Measurements from ENCODE around the gene SLC8A2.

The SLC8A2 gene

DNA sequence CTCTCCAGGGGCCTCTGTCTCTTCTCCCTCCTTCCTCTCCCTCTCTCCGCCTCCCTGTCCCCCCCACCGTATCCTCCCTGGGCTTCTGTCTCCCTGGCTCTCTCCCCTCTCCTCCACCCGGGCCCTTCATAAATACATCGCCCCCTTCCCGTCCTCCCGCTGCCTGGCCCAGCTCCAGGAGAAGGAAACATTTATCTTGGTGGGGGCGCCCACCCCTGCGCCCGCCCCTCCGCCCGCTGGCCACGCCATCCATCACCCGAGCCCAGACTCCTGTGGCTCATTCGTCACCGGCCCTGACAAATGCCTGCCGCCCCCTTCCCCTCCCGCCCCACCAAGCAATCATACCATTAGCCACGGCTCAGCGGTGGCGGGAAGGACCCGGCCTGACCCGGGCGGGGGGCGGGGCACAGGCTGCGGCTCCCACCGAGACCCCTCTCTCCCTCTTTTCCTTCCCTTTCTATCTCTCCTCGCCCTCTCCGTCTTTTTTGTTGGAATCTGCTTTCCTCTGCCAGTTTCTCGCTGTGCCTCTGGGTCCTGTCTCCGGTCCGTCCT, 49.8 kb downstream of the SLC8A2 start:
- DNase-seq (ENCODE audit: low read depth): no peak
- H3K4me3 ChIP-seq (replicated peaks; ENCODE audit: low read depth, low read length): no peak overlapping the region
- TF ChIP-seq, protein P1, sequence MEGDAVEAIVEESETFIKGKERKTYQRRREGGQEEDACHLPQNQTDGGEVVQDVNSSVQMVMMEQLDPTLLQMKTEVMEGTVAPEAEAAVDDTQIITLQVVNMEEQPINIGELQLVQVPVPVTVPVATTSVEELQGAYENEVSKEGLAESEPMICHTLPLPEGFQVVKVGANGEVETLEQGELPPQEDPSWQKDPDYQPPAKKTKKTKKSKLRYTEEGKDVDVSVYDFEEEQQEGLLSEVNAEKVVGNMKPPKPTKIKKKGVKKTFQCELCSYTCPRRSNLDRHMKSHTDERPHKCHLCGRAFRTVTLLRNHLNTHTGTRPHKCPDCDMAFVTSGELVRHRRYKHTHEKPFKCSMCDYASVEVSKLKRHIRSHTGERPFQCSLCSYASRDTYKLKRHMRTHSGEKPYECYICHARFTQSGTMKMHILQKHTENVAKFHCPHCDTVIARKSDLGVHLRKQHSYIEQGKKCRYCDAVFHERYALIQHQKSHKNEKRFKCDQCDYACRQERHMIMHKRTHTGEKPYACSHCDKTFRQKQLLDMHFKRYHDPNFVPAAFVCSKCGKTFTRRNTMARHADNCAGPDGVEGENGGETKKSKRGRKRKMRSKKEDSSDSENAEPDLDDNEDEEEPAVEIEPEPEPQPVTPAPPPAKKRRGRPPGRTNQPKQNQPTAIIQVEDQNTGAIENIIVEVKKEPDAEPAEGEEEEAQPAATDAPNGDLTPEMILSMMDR (IDR thresholded peaks at IDR 0.05; ENCODE audit: low read length, missing control alignments): no peak

DNA sequence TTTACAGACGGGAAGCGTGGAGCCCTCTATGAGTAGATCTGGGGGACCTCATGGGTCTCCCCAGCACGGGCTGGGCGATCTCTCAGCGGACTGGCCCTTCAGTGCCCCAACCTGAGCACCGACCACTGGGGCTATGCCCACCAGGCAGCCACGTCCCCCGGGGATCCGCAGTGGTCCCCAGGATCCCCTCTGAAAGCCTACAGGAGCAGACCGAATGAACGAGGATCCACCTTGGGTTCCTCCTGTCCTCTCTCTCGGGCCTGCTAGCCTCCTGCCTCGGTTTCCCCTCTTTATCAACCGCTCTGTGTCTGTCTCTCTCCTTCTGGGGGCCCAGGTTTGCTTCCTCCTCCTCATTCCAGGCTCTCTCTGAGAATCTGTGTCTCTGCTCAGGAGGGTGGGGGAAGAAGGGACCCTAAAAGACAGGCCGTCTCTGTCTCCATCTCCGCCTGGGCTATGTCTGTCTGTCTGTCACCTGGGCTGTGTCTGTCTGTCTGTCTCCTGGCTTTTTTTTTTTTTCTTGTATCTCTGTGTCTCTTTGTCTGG, 50.4 kb downstream of the SLC8A2 start:
- no peak overlapping the region for H3K4me3 ChIP-seq (replicated peaks; ENCODE audit: low read depth, low read length)
- TF ChIP-seq, protein P1 (IDR thresholded peaks at IDR 0.05; ENCODE audit: low read length, missing control alignments): no peak
- no peak for DNase-seq (ENCODE audit: low read depth)

DNA sequence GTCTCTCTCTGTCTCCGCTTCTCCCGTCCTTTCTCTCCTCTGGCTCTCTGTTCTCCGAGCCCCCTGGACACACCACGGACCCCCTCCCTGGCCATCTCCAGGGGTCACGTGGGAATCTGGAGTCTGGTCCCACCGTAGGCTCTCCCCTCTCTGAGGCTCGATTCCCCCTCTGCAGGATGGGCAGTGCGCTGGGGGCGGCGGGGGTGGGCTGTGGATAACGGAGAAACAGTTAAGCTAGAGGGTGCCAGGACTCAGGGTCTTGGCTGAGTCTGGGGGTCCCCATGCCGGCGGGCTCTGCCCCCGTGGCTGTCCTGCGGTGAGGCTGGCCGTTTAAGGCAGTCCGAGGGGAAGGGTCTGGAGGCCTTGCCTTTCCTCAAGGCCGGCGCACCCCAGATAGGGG, 51.9 kb downstream of the SLC8A2 start:
- TF ChIP-seq, protein P1 (IDR thresholded peaks at IDR 0.05; ENCODE audit: low read length, missing control alignments): no peak
- H3K4me3 ChIP-seq (replicated peaks; ENCODE audit: low read depth, low read length): no peak overlapping the region
- no peak for DNase-seq (ENCODE audit: low read depth)

DNA sequence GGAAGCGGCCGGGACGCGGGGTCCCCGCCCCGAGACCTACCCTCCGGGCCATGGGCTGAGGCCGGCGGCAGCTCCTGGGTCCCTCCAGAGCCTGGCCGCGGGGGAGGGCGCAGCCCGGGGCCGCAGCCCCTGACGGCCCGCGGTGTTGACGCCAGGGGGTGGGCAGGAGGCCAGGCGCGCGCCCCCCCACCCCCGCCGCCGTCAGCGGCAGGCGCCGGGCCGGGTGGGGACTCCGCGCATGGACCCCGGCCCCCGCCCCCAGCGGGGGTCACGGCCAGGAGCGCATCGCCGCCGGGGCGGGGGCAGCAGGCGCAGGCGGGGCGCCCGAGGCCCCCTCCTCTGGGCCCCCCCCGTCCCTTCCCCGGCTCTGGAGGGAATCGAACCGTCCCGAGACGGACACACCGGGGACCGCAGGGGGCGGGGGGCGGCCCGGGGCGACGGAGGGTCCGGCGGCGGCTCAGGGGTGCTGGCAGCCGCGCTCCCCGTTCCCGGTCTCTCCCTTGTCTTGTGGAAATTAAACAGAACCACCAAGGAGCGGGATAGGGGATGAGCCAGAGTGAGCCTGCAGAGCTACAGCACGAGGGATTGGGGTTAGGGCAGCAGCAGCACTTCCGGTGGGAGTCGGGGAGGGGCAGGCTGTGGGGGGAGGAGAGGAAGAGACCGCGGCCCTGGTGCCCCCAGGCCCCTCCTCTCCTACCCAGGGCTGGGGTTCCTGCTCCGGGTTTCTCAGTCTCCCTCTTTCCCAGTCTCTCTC, 52.5 kb downstream of the SLC8A2 start, which contains the start of gene MEIS3:
Gene MEIS3 (minus strand): TSS at position 498 of the 754 bp plus-strand sequence. CDS start 446 bp downstream, at position 52.
- no peak for DNase-seq (ENCODE audit: low read depth)
- peak within 1 kb of the TSS; percentile 45 for H3K4me3 ChIP-seq (replicated peaks; ENCODE audit: low read depth, low read length)
- TF ChIP-seq, protein P1 (IDR thresholded peaks at IDR 0.05; ENCODE audit: low read length, missing control alignments): no peak

DNA sequence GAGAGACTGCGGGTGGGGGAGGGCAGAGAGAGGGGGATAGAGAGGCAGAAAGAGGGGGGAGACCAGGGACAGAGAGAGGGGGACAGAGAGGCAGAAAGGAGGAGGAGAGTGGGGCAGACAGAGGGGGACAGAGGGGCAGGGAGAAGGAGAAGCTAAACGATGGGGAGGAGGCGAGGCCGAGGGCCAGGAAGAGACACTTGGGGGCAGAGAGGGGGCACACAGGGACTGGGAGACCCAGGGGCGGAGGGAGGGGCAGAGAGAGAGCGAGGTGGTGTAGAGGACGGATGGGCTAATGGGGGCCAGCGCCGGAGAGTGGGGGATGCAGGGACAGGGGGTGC, 53.0 kb downstream of the SLC8A2 start:
- peak overlapping the region; percentile 45 for H3K4me3 ChIP-seq (replicated peaks; ENCODE audit: low read depth, low read length)
- TF ChIP-seq, protein P1 (IDR thresholded peaks at IDR 0.05; ENCODE audit: low read length, missing control alignments): no peak
- DNase-seq (ENCODE audit: low read depth): no peak

DNA sequence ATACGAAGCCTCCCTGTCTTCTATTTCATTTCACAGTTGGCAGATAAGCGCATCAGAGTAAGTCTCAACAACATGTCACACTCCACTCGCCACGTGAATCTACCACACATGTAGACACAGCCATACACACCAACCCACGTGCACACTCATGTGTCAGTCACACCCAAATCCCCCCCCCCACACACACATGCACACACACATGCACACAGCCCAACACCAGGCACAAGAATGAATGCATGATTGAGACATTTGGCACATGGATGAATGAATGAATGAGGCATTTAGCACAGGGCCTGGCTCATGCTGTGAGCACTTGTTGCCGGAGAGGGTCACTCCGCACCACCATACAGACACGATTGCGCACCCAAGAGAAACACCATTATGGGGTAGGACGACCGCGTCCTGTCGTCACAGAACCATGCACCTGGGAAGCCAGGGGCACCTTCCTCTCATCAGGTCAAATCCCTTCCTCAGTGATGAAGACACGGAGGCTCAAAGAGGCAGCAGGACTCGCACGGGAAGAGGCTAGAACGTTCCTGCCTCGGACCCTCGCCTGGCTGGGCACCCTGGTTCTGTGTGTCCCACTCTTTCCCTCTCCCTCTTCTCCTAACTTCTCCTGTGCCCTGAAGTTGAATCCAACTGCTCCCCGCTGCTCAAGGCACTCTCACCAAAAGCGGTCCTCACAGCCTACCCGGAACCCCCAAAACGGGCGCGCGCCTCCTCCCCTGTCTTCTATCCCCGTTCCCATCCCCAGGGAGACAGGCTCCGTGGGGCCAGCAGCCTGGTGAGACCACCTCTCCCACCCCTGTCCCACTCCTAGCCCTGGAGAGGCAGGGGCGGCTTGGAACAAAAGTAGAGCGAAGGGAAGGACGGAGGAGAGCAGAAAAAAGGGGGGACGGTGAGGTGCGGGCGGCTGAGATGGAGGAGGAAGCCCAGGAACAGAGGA, 53.7 kb downstream of the SLC8A2 start:
- TF ChIP-seq, protein P1 (IDR thresholded peaks at IDR 0.05; ENCODE audit: low read length, missing control alignments): no peak
- H3K4me3 ChIP-seq (replicated peaks; ENCODE audit: low read depth, low read length): peak overlapping the region; percentile 45
- DNase-seq (ENCODE audit: low read depth): no peak
